COLO668 (cell line): ENCODE results near the gene DIP2C.

ENCODE experiments used
- DNase-seq: peaks from one replicate; lab custom pipeline; 2025; ENCODE audit not compliant: unreplicated experiment; lab: John Stamatoyannopoulos, UW

The DIP2C gene, protein sequence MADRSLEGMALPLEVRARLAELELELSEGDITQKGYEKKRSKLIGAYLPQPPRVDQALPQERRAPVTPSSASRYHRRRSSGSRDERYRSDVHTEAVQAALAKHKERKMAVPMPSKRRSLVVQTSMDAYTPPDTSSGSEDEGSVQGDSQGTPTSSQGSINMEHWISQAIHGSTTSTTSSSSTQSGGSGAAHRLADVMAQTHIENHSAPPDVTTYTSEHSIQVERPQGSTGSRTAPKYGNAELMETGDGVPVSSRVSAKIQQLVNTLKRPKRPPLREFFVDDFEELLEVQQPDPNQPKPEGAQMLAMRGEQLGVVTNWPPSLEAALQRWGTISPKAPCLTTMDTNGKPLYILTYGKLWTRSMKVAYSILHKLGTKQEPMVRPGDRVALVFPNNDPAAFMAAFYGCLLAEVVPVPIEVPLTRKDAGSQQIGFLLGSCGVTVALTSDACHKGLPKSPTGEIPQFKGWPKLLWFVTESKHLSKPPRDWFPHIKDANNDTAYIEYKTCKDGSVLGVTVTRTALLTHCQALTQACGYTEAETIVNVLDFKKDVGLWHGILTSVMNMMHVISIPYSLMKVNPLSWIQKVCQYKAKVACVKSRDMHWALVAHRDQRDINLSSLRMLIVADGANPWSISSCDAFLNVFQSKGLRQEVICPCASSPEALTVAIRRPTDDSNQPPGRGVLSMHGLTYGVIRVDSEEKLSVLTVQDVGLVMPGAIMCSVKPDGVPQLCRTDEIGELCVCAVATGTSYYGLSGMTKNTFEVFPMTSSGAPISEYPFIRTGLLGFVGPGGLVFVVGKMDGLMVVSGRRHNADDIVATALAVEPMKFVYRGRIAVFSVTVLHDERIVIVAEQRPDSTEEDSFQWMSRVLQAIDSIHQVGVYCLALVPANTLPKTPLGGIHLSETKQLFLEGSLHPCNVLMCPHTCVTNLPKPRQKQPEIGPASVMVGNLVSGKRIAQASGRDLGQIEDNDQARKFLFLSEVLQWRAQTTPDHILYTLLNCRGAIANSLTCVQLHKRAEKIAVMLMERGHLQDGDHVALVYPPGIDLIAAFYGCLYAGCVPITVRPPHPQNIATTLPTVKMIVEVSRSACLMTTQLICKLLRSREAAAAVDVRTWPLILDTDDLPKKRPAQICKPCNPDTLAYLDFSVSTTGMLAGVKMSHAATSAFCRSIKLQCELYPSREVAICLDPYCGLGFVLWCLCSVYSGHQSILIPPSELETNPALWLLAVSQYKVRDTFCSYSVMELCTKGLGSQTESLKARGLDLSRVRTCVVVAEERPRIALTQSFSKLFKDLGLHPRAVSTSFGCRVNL (N-terminal part only)

GRCh38 chr10:689452-690371, at the start of gene DIP2C:
TSS of gene DIP2C (minus strand) at chr10:689668. CDS start at chr10:689578, 90 bp downstream.
- DNase-seq = peak; percentile 74

DNA sequence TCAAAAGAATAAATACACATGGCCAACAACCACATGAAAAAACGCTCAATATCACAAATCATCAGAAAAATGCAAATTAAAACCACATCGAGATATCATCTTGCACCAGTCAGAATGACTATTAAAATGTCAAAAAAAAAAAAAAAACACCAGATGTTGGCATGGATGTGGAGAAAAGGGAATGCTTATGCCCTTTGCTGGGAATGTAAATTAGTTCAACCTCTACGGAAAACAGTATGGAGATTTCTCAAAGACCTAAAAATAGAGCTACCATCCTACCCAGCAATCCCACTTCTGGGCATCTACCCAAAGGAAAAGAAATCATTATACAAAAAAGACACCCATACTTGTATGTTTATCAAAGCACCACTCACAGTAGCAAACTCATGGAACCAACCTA, 45.0 kb upstream of the DIP2C start:
- no peak for DNase-seq

GRCh38 chr10:733086-733485, 43.6 kb upstream of the DIP2C start:
- no peak for DNase-seq

DNA sequence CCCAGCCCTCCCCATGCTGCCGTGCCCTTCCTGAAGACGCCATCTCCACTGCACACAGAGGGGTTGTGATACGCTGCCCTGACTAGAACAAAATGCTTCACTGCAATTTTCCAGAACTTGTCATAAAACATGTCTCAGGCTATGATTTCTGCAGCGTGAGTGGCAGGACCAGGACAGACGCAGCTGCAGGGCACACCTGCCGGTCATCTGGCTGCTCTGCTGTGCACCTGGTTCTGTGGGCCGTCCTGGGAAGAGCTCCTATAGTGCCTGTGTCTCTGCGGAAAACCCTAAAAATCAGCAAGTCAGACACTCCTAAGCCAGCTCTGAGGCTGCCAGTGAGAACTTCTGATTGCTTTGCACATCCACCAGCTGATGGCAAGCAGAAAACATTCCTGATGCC, 39.7 kb upstream of the DIP2C start:
- DNase-seq = peak; percentile 18

DNA sequence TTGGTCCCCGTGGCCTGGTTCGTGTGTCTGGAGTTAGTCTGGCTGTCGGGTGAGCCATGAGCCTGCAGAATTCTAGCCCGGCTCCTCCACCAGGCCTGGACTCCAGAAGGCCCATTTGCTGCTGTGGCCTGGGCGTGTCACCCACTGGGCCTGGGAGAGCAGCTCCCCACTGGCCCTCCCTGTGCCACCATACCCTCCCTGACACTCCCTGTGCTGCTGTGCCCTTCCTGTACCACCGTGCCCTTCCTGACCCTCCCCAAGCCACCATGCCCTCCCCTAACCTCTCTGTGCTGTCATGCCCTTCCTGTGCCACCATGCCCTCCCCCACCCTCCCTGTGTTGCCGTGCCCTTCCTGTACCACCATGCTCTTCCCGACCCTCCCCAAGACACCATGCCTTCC, 39.1 kb upstream of the DIP2C start:
- no peak for DNase-seq

DNA sequence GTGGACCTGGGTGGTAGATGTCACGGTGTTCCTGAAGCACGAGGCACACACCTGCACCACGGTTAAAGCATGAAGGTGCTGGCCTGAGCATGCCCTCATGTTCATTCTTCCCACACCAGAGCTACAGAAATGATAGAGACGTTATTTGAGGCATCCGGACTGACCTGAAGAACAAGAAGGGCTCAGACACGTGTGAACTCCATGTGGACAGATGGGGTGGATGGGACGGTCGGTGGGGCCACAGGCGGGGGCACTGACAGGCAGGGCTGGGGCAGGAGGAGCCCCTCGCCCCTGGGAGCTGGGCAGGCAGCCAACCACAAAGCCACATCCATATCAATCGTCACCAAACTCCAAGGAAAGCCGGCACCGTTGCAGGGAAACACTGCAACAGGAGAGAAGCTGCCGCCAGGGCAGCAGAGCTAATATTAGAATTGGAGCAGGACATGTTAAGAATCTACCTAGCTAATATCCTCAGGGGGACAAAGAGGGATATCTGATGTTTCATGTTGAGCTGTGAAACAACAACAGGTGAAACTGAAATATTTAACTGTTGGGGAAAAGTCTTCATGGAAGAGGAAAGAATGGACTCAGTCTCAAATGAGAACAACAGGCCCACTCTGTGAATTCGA, 37.8 kb upstream of the DIP2C start:
- peak; percentile 1 for DNase-seq

DNA sequence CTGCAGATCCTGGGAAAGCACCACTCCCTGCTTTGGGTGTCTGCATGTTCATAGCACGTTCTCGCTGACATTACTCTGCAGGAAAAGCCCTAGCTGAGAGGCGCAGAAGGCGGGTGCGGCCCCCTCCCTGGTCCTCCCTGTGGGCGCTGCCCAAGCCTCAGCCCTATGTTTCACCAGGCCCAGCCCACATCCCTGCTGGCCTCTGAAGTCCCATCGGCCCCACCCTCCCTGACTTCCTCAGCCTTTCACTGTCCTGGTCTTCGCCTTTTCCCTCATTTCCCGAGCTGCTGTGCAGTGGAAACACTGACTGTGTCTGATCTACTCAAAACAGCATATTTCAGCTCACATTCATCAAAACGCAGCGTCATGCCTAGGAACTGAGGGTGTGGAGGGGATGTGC, 36.3 kb upstream of the DIP2C start:
- DNase-seq = no peak

DNA sequence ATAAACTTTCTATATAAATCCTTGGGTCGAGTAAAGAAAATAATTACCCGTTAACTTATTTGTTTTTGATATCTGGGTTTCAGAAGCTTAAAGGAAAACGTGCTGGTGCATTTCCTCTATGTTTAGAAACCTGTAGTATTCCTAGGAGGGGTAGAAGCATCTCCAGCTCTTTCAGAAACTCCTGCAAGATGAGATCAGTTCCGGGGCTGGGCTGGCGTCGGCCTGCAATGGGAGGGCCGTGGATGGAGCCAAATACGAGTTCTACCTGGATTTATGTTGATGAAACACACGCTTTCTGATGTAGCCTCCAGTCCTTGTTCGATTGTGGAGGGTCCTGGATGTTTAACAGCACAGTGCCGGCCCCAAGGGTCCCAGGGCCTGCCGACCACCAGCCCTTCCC, 35.8 kb upstream of the DIP2C start:
- DNase-seq = no peak

DNA sequence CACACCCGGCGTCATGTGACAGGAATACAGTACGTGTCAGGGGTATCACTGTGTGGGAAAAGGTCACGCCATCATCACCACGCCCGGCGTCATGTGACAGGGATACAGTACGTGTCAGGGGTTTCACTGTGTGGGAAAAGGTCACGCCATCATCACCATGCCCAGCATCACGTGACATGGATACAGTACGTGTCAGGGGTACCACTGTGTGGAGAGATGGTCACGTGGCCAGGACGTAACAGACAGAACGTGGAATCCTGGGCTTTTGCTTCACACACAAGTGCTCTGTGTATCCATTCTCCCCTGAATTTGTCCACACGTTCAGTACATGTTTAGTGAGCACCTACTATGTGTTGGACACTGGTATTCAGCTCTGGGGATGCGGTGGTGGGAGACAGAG, 34.5 kb upstream of the DIP2C start:
- DNase-seq = no peak

GRCh38 chr10:722281-723060, 33.0 kb upstream of the DIP2C start:
- no peak for DNase-seq

DNA sequence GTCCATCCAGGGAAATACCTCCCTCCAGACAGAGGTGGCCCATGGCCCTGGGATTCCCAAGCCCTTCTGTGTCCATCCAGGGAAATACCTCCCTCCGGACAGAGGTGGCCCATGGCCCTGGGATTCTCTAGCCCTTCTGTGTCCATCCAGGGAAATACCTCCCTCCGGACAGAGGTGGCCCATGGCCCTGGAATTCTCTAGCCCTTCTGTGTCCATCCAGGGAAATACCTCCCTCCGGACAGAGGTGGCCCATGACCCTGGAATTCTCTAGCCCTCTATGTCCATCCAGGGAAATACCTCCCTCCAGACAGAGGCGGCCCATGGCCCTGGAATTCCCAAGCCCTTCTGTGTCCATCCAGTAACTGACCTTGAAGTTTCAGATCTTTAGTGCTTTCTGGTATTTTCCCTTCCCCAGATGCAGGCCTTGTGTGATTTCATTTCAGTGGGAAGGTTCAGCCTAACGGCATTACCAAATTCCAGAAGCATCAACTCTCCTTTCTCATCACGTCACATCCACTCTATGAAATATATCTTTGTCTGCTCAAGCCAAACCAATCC, 28.8 kb upstream of the DIP2C start:
- peak; percentile 27 for DNase-seq

GRCh38 chr10:717458-717857, 28.0 kb upstream of the DIP2C start:
- no peak for DNase-seq

DNA sequence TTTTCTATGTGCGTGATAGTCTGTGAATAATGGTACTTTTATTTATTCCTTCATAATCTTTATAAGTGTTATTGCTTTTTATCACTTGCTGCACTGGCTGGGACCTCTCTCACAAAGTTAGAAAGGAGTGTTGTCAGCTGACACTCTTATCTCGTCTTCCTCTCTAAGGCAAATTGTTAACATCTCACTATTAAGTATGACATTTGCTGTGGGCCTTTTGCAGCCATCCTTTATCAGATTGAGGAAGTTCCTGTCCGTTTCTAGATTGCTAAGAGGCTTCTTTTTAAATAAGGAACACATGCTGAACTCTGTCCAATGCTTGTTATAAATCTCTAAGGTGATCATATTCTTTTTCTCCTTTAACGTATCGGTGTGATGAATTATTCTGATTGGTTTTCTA, 27.4 kb upstream of the DIP2C start:
- DNase-seq = no peak

GRCh38 chr10:714214-714613, 24.7 kb upstream of the DIP2C start:
- no peak for DNase-seq

- no peak for DNase-seq
Observed at GRCh38 chr10:712575-712974, 23.1 kb upstream of the DIP2C start.

DNA sequence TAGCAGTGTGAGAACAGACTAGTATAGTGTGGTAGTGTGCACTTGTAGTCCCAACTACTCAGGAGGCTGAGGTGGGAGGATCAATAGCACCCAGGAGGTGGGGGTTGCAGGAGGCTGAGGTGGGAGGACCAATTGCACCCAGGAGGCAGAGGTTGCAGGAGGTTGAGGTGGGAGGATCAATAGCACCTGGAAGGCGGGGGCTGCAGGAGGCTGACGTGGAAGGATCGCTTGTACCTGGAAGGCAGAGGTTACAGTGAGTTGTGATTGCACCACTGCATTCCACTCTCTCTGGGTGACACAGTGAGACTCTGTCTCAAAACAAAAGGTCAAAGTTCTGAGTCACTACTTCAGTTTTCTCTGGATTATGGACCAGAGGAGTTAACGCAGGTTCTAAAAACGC, 22.6 kb upstream of the DIP2C start:
- no peak for DNase-seq

- no peak for DNase-seq
Observed at GRCh38 chr10:707861-708260, 18.4 kb upstream of the DIP2C start.

- DNase-seq = no peak
Observed at GRCh38 chr10:707456-707855, 18.0 kb upstream of the DIP2C start.

DNA sequence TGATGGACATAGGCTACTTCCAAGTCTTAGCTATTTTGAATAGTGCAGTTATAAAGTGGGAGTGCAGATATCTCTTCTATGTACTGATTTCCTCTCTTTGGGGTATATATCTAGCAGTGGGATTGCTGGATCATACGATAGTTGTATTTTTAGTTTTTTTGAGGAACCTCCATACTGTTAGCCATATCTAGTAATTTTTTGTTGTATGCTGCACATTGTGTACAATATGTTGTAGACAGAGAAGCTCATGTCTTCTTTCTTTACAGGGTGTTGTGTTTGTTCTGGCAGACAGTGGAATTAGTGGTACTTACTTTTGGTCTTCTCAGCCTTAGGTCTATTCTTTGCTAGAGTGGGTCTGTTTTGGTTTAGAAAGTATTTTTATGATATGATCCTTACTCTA, 13.7 kb upstream of the DIP2C start:
- no peak for DNase-seq
